ENCODE measurements around the gene TCF19. TPM values are rescaled to one million over a fixed set of nuclear protein-coding genes. Genes with fewer than 3 reads are reported as not detected.

The TCF19 gene
- total and polyA plus RNA-seq, 2 donors (not counting 3 experiments of a cell fraction or from before 2014, with no cell fraction given) = 13.9 to 31.7 TPM

DNA sequence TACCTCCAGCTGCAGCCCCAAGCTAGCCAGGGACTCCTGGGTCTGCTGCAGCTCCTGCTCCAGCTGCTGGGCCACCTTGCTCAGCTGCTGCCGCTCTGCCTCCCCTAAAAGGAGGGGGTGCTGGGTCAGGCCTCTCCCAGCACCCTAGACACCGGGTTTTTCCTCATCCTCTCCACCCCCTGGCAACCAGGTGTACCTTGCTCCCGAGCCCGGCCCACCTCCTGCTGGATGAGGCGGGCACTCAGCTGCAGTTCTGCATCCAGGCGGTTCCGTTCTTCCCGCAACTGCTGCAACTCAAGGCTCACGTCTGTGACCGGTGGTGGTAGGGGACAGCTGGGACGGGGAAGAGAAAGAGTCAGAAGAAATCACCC is 13.4 kb upstream of the TCF19 start:
- H3K4me2 ChIP-seq (ENCODE audit: insufficient read depth, low read length) = no peak overlapping the region
- H3K9me3 ChIP-seq (replicated peaks; ENCODE audit: control insufficient read depth, insufficient read depth, low read length) = no peaks in the 10 kb centered on the region
- no peaks in the 10 kb centered on the region for H3K27me3 ChIP-seq (ENCODE audit: control insufficient read depth in 2 of 2, insufficient read depth in 2 of 2, low read length in 2 of 2)
- no peak for TF ChIP-seq JUN (IDR thresholded peaks at IDR 0.05; ENCODE audit: borderline replicate concordance, insufficient read depth, insufficient read length, low read depth)
- TF ChIP-seq, protein P1, sequence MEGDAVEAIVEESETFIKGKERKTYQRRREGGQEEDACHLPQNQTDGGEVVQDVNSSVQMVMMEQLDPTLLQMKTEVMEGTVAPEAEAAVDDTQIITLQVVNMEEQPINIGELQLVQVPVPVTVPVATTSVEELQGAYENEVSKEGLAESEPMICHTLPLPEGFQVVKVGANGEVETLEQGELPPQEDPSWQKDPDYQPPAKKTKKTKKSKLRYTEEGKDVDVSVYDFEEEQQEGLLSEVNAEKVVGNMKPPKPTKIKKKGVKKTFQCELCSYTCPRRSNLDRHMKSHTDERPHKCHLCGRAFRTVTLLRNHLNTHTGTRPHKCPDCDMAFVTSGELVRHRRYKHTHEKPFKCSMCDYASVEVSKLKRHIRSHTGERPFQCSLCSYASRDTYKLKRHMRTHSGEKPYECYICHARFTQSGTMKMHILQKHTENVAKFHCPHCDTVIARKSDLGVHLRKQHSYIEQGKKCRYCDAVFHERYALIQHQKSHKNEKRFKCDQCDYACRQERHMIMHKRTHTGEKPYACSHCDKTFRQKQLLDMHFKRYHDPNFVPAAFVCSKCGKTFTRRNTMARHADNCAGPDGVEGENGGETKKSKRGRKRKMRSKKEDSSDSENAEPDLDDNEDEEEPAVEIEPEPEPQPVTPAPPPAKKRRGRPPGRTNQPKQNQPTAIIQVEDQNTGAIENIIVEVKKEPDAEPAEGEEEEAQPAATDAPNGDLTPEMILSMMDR (IDR thresholded peaks at IDR 0.05; ENCODE audit: extremely low read depth in 1 of 2, insufficient read depth in 1 of 2, low read depth in 1 of 2, low read length in 2 of 2) = no peak
- TF ChIP-seq POLR2A (IDR thresholded peaks at IDR 0.05; ENCODE audit: low read depth, low read length) = no peak
- TF ChIP-seq FOS (IDR thresholded peaks at IDR 0.05; ENCODE audit: borderline replicate concordance, insufficient read depth, low read length) = no peak
- TF ChIP-seq EZH2 (IDR thresholded peaks at IDR 0.05; ENCODE audit: borderline replicate concordance, low read depth, low read length, severe bottlenecking) = no peak
- TF ChIP-seq GATA2 (IDR thresholded peaks at IDR 0.05; ENCODE audit: insufficient read depth, insufficient read length, low read depth, low read length) = no peak
- TF ChIP-seq MYC (IDR thresholded peaks at IDR 0.05; ENCODE audit: low read depth, low read length) = no peak
- TF ChIP-seq, protein P2, sequence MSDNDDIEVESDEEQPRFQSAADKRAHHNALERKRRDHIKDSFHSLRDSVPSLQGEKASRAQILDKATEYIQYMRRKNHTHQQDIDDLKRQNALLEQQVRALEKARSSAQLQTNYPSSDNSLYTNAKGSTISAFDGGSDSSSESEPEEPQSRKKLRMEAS (IDR thresholded peaks at IDR 0.05; ENCODE audit: insufficient read depth, insufficient read length) = no peak
- no peak for TF ChIP-seq POLR2AphosphoS5 (IDR thresholded peaks at IDR 0.05; ENCODE audit: insufficient read depth, low read depth, low read length)
- H3K4me1 ChIP-seq (ENCODE audit: control insufficient read depth, extremely low read depth, insufficient read depth, low read length) = peaks cover 3% of the 10 kb centered on the region
- no TSS peak for BruUV-seq (replicated peaks)
- no peaks in the 10 kb centered on the region for H4K20me1 ChIP-seq (replicated peaks; ENCODE audit: control insufficient read depth, extremely low read depth, insufficient read depth, low read length)
- H2AFZ ChIP-seq (ENCODE audit: low read depth, low read length) = no peak overlapping the region
- H3K4me3 ChIP-seq (replicated peaks in 1 of 3; ENCODE audit: insufficient read depth in 1 of 3, low read depth in 1 of 3, low read length in 3 of 3) = no peak overlapping the region
- H3K9ac ChIP-seq (replicated peaks; ENCODE audit: extremely low read depth, insufficient read depth, low read length) = no peak overlapping the region
- no peaks in the 10 kb centered on the region for H3K79me2 ChIP-seq (ENCODE audit: control insufficient read depth, insufficient read depth, low read length)
- H3K9me1 ChIP-seq (replicated peaks; ENCODE audit: control insufficient read depth, extremely low read depth, insufficient read depth, low read length) = no peaks in the 10 kb centered on the region
- dilution Hi-C loops (cut with MboI; ENCODE audit: extremely low pct_ligation_motif_present, low sequenced_read_pairs) = no loop called here
- FAIRE-seq (no peak), DNase-seq (ENCODE audit: low read depth, low spot score) (no peak)
- peaks cover 0 to 15% of the 10 kb centered on the region in 2 experiments for H3K36me3 ChIP-seq (ENCODE audit: control insufficient read depth in 2 of 2, extremely low read depth in 1 of 2, insufficient read depth in 2 of 2, low read length in 2 of 2)
- intact Hi-C loops (cut with micrococcal nuclease) = no loop called here
- POLR2A ChIA-PET = no interaction called here
- CTCF ChIA-PET = interaction anchor here (1.6 kb wide), 1 partner anchor 48 kb away, joined by 8 read pairs; no protein-coding TSS in a partner anchor
- H3K27ac ChIP-seq (ENCODE audit: insufficient read depth, low read depth, low read length) = no peak overlapping the region

All from endothelial cell of umbilical vein (primary cell).